HepG2 (cell line): ENCODE data around the gene NHERF2. TPM values are rescaled to one million over a fixed set of nuclear protein-coding genes. Genes with fewer than 3 reads are reported as not detected.

ENCODE experiments used
- ATAC-seq: fragments of 200-7000 bp; cut with Tn5 transposase; 3 replicates; pipeline ENCODE4 v1.9.1; 2020; ENCODE audit warnings: mild to moderate bottlenecking, moderate library complexity
- BruUV-seq: library from RNA; stranded (reverse); fragments of 400-500 nt; replicated peaks from 2 replicates; lab custom pipeline; 2021; lab: Mats Ljungman, UMichigan
- CTCF ChIA-PET: fragments of 300-600 bp; formaldehyde crosslinking; extraction: SDS; loops from one replicate; lab custom pipeline; 2021; ENCODE audit warnings: low total read pairs, inconsistent platforms, low intra/inter-chr PET ratio; lab: Yijun Ruan, JAX
- POLR2A ChIA-PET: fragments of 350-600 bp; sonication (Branson Sonifier 250); formaldehyde crosslinking; loops from one replicate; lab custom pipeline; 2020; ENCODE audit warnings: antibody characterized with exemption, inconsistent platforms; lab: Yijun Ruan, JAX
- DNase-seq: peaks from one replicate; pipeline ENCODE4 v3.0.0-alpha.2; 2015; ENCODE audit warnings: low spot score
- FAIRE-seq: peaks from 3 replicates; lab custom pipeline; 2011; peaks lifted over from hg19 to GRCh38; lab: Jason Lieb, UNC
- H2AFZ ChIP-seq: one replicate; pipeline ENCODE4 v1.6.1; 2011; ENCODE audit warnings: low read length, inconsistent platforms
- H3K27ac ChIP-seq: fragments of 300-600 bp; 3 replicates; pipeline ENCODE4 v1.8.0; 2011; ENCODE audit warnings: mixed run types, mild to moderate bottlenecking, mixed read lengths, low read length, inconsistent platforms; ENCODE audit not compliant: insufficient read depth; ENCODE audit errors: extremely low read length
- H3K27me3 ChIP-seq, 2 experiments: fragments of 200-600 bp in 1 of 2; 2 replicates in 1 of 2; 3 replicates in 1 of 2; pipeline versions ENCODE4 v1.6.0 to v1.8.0; 2011; ENCODE audit warnings: low read length in 2 of 2, mild to moderate bottlenecking in 2 of 2, moderate library complexity in 2 of 2, inconsistent platforms in 1 of 2; ENCODE audit not compliant: insufficient read depth in 2 of 2, control insufficient read depth in 1 of 2
- H3K36me3 ChIP-seq, 2 experiments: fragments of 200-600 bp in 1 of 2; replicated peaks in 1 of 2; 2 replicates in 1 of 2; 3 replicates in 1 of 2; pipeline versions ENCODE4 v1.5.1 to v1.8.0; 2011; ENCODE audit warnings: low read length in 2 of 2, inconsistent platforms in 1 of 2; ENCODE audit not compliant: insufficient read depth in 2 of 2, control insufficient read depth in 1 of 2
- H3K4me1 ChIP-seq: 2 replicates; pipeline ENCODE4 v1.5.1; 2012; ENCODE audit warnings: low read length, inconsistent platforms; ENCODE audit not compliant: insufficient read depth
- H3K4me2 ChIP-seq: 2 replicates; pipeline ENCODE4 v1.6.0; 2011; ENCODE audit warnings: low read depth, low read length, inconsistent platforms
- H3K4me3 ChIP-seq, 3 experiments: fragments of 200-600 bp in 1 of 3; sonication (generic), shearing (Covaris generic) in 1 of 3; replicated peaks in 1 of 3; 2 replicates each; pipeline ENCODE4 v1.5.1; 2011 to 2016; ENCODE audit warnings: low read length in 3 of 3, inconsistent platforms in 2 of 3, low read depth in 2 of 3, mild to moderate bottlenecking in 2 of 3, control low read depth in 1 of 3, mixed read lengths in 1 of 3; ENCODE audit not compliant: insufficient read depth in 1 of 3
- H3K79me2 ChIP-seq: one replicate; pipeline ENCODE4 v1.6.1; 2011; ENCODE audit warnings: low read length, inconsistent platforms; ENCODE audit not compliant: insufficient read depth
- H3K9ac ChIP-seq: 2 replicates; pipeline ENCODE4 v1.6.0; 2011; ENCODE audit warnings: mild to moderate bottlenecking, low read depth, low read length, inconsistent platforms; ENCODE audit not compliant: insufficient read depth
- H3K9me3 ChIP-seq: 2 replicates; pipeline ENCODE4 v1.5.1; 2012; ENCODE audit warnings: mild to moderate bottlenecking, low read length
- H4K20me1 ChIP-seq: 2 replicates; pipeline ENCODE4 v1.6.0; 2011; ENCODE audit warnings: inconsistent platforms, mild to moderate bottlenecking, low read length, moderate library complexity; ENCODE audit not compliant: insufficient read depth
- AGO2 ChIP-seq: fragments of 200-400 bp; formaldehyde crosslinking; optimal IDR thresholded peaks from 2 replicates; pipeline ENCODE3; 2017; ENCODE audit warnings: mild to moderate bottlenecking, low read depth, low read length, moderate library complexity
- ATRX ChIP-seq: sonication (generic); formaldehyde crosslinking; IDR thresholded peaks from 2 replicates; pipeline ENCODE4 v1.4.0; 2020; ENCODE audit warnings: missing genetic modification reagents, borderline replicate concordance
- HDAC1 ChIP-seq: sonication (generic); formaldehyde crosslinking; IDR thresholded peaks from 2 replicates; pipeline ENCODE4 v1.5.1; 2020; ENCODE audit warnings: mild to moderate bottlenecking, missing genetic modification reagents
- NR2F1 ChIP-seq, 2 experiments: fragments of 450-650 bp in 1 of 2; formaldehyde crosslinking in 1 of 2; IDR thresholded peaks; 2 replicates each; pipeline versions ENCODE4 v1.5.0 to v1.6.1; 2016 to 2020; ENCODE audit warnings: mild to moderate bottlenecking in 1 of 2, missing compliant biosample characterization in 1 of 2, missing genetic modification reagents in 1 of 2, moderate library complexity in 1 of 2
- POLR2A ChIP-seq, 2 experiments: IDR thresholded peaks; 2 replicates each; pipeline ENCODE4 v1.6.1; 2011; ENCODE audit warnings: low read depth in 2 of 2, low read length in 2 of 2, mild to moderate bottlenecking in 1 of 2, moderate library complexity in 1 of 2; ENCODE audit not compliant: insufficient read depth in 1 of 2
- RAD51 ChIP-seq: fragments of 450-650 bp; IDR thresholded peaks from 2 replicates; pipeline ENCODE4 v1.6.1; 2016; ENCODE audit warnings: borderline replicate concordance
- RBFOX2 ChIP-seq: fragments of 200-400 bp; formaldehyde crosslinking; IDR thresholded peaks from 2 replicates; pipeline ENCODE4 v1.6.1; 2017; ENCODE audit warnings: low read depth, mild to moderate bottlenecking, low read length
- ZMYM2 ChIP-seq: sonication (generic); formaldehyde crosslinking; IDR thresholded peaks from 2 replicates; pipeline ENCODE4 v1.8.0; 2022; ENCODE audit warnings: mild to moderate bottlenecking, missing genetic modification reagents
- WGBS: methylation state at CpG from one replicate; pipeline ENCODE4 v1.1.6; 2017; ENCODE audit warnings: low lambda C conversion rate; 5-methylcytosine and 5-hydroxymethylcytosine counted together
- in situ Hi-C: cut with HindIII; loops from 2 replicates; pipeline ENCODE4 v1.10.0; 2017; ENCODE audit warnings: low pct_unique_long_range_greater_than_20kb; ENCODE audit not compliant: extremely low pct_ligation_motif_present
- intact Hi-C: fragments of 100-400 bp; cut with micrococcal nuclease; formaldehyde crosslinking; loops from one replicate; pipeline ENCODE4 v1.10.0; 2022; ENCODE audit not compliant: unreplicated experiment
- polyA plus RNA-seq, 8 experiments: library from polyadenylated mRNA; depleted of rRNA in 3 of 8; stranded (reverse) in 7 of 8; unstranded in 1 of 8; fragments of >200 nt; fragmentation: Illumina TruSeq in 4 of 8; extraction: Trizol in 4 of 8; gene quantifications; 2 replicates each; pipeline versions ENCODE4 v1.2.1 to v1.2.3, GENCODE V29; 2011 to 2016; ENCODE audit warnings: low read depth in 4 of 8, missing spikeins in 1 of 8, mixed read lengths in 1 of 8; ENCODE audit not compliant: insufficient read depth in 1 of 8
- total RNA-seq, 5 experiments: library from RNA; depleted of rRNA; stranded (reverse); fragments of >200 nt; fragmentation: Illumina TruSeq; extraction: Trizol; gene quantifications; 2 replicates each; pipeline ENCODE4 v1.2.3, GENCODE V29; 2016; ENCODE audit warnings: low read depth in 1 of 5
- TF ChIP-seq, protein P1 (sequence below): sonication (generic); formaldehyde crosslinking; IDR thresholded peaks from 2 replicates; pipeline ENCODE4 v1.4.0; 2020; ENCODE audit warnings: mild to moderate bottlenecking, missing genetic modification reagents
- TF ChIP-seq, protein P2 (sequence below): sonication (generic); formaldehyde crosslinking; conservative IDR thresholded peaks from 2 replicates; pipeline ENCODE4 v1.4.0; 2020; ENCODE audit warnings: missing genetic modification reagents

NHERF2 gene
- total and polyA plus RNA-seq, 2 of the 13 experiments (the other 11 are each of a cell fraction or from before 2014, with no cell fraction given): 23.7 to 39.3 TPM

DNA sequence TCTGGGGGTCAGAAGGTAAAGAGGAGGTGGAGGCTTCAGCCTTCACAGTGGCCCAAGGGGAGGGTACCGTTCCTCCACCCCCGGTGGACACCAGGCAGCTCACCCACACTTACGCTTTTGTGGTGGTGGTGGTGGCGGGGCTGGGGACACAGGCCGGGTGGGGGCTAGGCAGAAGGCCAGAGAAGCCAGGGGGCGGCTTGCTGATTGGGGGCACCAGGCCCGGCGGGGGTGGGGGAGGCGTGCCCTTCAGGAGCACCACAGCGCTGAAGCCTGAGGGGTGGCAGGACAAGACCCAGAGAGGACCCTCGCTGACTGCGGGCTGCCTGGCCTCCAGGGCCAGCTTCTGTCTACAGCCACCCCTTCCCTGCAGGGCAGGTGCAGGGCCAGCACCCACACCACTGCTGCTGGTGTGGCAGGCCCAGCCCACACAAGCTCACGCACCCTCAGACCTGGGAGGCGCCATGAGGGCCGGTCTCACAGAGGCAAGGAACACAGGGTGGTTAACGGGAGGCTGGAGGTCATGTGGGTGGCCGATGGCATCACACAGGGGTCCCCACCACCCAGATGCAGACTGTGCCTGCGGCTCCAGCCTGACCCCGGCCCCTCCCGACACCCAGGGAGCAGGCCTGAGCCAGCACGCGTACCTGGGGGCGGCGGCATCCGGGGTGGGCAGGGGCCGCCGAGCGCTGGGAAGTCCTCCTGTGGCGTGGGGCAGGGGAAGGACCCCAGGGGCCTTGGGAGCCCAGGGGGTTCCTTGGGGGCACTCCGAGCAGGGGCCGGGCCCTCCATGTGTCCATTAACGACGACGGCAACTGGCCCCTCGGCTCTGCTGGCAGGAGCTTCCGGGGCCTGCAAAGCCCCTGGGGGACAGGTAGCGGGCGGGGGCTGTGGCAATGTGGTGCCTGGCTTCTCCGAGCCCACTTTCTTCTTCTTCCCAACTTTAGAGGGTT is 27.6 kb upstream of the NHERF2 start:
- Histone ChIP-seq H3K79me2 (peaks cover 3% of the 10 kb centered on the region), H3K27me3 (no peaks in the 10 kb centered on the region), H4K20me1 (peaks cover 5% of the 10 kb centered on the region; the same call in 1 of the 2 replicates), H3K9ac (no peak overlapping the region), H3K9me3 (no peaks in the 10 kb centered on the region), H3K27ac (no peak overlapping the region), H3K36me3 (peaks cover 29 to 45% of the 10 kb centered on the region in 2 experiments), H3K4me3 (no peak overlapping the region), H2AFZ (no peak overlapping the region), H3K4me2 (no peak overlapping the region), H3K4me1 (peaks cover 5% of the 10 kb centered on the region)
- no TSS peak for BruUV-seq
- intact Hi-C loops (no loop called here), in situ Hi-C loops (no loop called here)
- 99% methylated on average over 22 of the region's 39 CpGs for WGBS
- DNase-seq (no peak), FAIRE-seq (no peak), ATAC-seq (no peak)
- ChIA-PET POLR2A (interaction anchor here (1.3 to 2.3 kb wide), 2 partner anchors 10 to 35 kb away, joined by 3 to 6 read pairs; partner anchors contain the start of gene RPS2), CTCF (no interaction called here)
- TF ChIP-seq ZMYM2 (CRISPR knock-in tag) (no peak), AGO2 (peak; percentile 18), POLR2A (IDR thresholded peaks at IDR 0.05; ENCODE audit: insufficient read depth in 1 of 2, low read depth in 2 of 2, low read length in 2 of 2) (no peak), ATRX (no peak), NR2F1 (CRISPR knock-in tag; IDR thresholded peaks at IDR 0.05) (no peak), RAD51 (no peak), HDAC1 (CRISPR knock-in tag) (no peak), RBFOX2 (0 out of 2 replicates have a peak, but pooled peaks have one; percentile 34)
- TF ChIP-seq, protein P1, sequence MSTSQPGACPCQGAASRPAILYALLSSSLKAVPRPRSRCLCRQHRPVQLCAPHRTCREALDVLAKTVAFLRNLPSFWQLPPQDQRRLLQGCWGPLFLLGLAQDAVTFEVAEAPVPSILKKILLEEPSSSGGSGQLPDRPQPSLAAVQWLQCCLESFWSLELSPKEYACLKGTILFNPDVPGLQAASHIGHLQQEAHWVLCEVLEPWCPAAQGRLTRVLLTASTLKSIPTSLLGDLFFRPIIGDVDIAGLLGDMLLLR: no peak
- TF ChIP-seq, protein P2, sequence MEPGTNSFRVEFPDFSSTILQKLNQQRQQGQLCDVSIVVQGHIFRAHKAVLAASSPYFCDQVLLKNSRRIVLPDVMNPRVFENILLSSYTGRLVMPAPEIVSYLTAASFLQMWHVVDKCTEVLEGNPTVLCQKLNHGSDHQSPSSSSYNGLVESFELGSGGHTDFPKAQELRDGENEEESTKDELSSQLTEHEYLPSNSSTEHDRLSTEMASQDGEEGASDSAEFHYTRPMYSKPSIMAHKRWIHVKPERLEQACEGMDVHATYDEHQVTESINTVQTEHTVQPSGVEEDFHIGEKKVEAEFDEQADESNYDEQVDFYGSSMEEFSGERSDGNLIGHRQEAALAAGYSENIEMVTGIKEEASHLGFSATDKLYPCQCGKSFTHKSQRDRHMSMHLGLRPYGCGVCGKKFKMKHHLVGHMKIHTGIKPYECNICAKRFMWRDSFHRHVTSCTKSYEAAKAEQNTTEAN: no peak
